ENCODE results near the gene ZNF318.
"Not testable (repeated sequence)": the region's sequence is repeated elsewhere in the genome, so short reads cannot be mapped to it uniquely, and the experiment has no call there.

The ZNF318 gene

GRCh38 chr6:43383021-43383667, 13.7 kb upstream of the ZNF318 start:
- peak; percentile 57 for DNase-seq

- DNase-seq, result not testable (repeated sequence)
These were observed 11.4 kb upstream of the ZNF318 start for GRCh38 chr6:43380858-43381257.

- no peak for DNase-seq
These were observed 9.2 kb upstream of the ZNF318 start for GRCh38 chr6:43378631-43379030.

GRCh38 chr6:43377710-43378229, 8.3 kb upstream of the ZNF318 start:
- no peak for DNase-seq

- no peak for DNase-seq
These were observed 7.1 kb upstream of the ZNF318 start for GRCh38 chr6:43376551-43376981.

- no peak for DNase-seq
These were observed 6.2 kb upstream of the ZNF318 start for GRCh38 chr6:43375693-43376092.

- no peak for DNase-seq
These were observed 3.9 kb upstream of the ZNF318 start for GRCh38 chr6:43373252-43373875.

- DNase-seq, result not testable (repeated sequence)
These were observed 645 bp upstream of the ZNF318 start for GRCh38 chr6:43370003-43370580.

- DNase-seq, result peak; percentile 47
These were observed 937 bp downstream of the ZNF318 start for GRCh38 chr6:43368259-43369160.

GRCh38 chr6:43367245-43367984, 2.0 kb downstream of the ZNF318 start:
- DNase-seq, result no peak

GRCh38 chr6:43361269-43361668, 8.2 kb downstream of the ZNF318 start:
- no peak for DNase-seq

- DNase-seq, result no peak
These were observed 9.6 kb downstream of the ZNF318 start for GRCh38 chr6:43359831-43360230.

GRCh38 chr6:43359381-43359780, 10.1 kb downstream of the ZNF318 start:
- no peak for DNase-seq

- peak; percentile 6 for DNase-seq
These were observed 13.4 kb downstream of the ZNF318 start for GRCh38 chr6:43355862-43356590.

GRCh38 chr6:43351951-43352350, 17.5 kb downstream of the ZNF318 start:
- DNase-seq, result not testable (repeated sequence)

GRCh38 chr6:43347444-43347843, 22.0 kb downstream of the ZNF318 start:
- no peak for DNase-seq

GRCh38 chr6:43347021-43347420, 22.4 kb downstream of the ZNF318 start:
- no peak for DNase-seq

- not testable (repeated sequence) for DNase-seq
These were observed 23.2 kb downstream of the ZNF318 start for GRCh38 chr6:43346243-43346642.

GRCh38 chr6:43339168-43339567, 30.3 kb downstream of the ZNF318 start:
- no peak for DNase-seq

- DNase-seq, result no peak
These were observed 31.2 kb downstream of the ZNF318 start for GRCh38 chr6:43338243-43338642.

- DNase-seq, result no peak
These were observed 33.1 kb downstream of the ZNF318 start for GRCh38 chr6:43336382-43336781.

All from fibroblast of skin of scalp (primary cell).